ENCODE measurements around the gene LRTM1.

LRTM1 gene

DNA sequence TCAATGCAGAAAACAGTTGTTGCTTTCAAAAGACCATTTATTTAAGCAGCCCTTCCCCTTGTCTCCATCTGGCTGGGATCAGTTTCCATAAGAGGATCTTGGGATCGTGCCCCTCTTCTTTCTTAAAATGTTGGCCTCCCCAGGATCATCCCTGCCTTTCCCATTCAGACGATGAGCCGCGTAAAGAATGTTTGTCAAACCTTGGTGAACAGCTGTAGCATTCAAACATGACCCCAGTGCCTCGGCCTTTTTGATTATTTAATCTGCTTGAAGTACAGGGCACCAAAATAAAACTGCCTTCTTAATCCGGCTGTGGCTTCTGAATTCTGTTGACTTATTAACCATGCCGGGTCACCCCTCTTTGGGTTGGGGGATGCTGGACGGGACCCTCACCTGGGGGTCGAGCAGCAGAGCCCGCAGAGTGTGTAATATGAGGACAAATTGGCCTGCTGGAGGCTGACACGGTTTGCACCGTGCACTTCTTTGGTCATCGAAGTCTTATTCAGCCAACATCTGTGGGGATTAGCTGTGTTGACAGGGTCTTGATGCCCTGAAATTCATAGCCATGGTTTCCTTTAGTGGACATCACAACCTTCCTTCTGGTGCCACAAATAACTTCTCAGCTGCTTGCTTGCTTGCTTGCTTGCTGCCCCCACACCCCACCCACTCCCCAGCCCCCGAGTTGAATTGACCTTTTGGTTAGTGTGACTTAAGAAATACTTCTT, at the start of gene LRTM1:
Gene LRTM1, minus strand, starts transcription at position 14 of the 725 bp plus-strand sequence. CDS start 148 bp downstream, outside the sequence.
- no peak for DNase-seq

DNA sequence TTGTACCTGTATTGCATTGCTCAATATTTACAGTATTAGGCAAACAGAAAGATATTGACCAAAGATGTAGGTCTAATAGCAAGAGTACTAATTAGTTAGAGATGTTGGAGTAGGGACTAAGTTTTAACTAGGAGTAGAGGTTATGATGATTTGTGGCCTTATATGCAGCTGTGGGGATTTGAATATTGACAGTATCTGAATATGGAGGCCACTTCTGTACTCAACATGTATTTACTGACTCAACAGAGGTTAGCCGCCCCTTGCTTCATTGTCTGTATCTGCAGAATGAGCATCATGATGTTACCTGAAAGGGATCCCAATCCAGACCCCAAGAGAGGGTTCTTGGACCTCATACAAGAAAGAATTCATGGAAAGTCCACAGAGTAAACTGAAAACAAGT, 49.6 kb upstream of the LRTM1 start:
- no peak for DNase-seq

DNA sequence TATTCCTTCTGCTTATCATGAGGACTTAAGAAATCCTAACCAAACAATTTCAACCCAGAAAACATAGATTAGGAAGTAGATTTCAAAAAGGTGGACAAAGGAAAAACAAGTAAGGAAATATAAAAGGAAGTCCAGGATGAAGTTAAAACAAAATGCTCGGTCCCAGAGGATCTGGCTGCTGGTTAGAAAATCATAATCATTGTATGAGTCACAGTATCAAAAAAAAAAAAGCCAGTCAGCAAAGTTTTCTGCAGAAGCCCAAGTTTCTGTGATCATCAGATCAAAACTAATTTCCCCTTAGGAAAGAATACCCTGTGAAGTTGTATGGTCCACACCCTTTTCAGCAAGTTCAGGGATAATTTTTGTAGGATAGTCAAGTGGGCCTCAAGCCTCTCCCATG, 43.0 kb upstream of the LRTM1 start:
- DNase-seq = no peak

DNA sequence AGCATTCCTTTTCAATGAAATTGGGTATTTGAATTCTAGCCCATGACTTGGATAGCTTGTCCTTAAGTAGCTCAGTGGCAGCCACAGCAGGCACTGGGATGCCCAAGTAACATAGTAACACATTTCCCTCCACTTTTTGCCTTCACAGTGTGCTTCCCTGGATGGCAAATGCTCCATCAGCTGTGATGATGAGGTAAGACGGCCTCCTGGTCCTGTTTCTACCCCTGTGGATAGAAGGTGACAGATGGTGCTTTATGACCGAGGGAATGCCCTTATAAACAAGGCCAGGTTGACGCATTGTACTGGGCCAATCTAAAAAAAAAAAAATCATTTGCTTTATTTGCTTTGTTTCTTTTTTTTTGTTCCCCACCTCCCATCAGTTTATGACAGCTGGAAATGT, 41.8 kb upstream of the LRTM1 start:
- DNase-seq = no peak

DNA sequence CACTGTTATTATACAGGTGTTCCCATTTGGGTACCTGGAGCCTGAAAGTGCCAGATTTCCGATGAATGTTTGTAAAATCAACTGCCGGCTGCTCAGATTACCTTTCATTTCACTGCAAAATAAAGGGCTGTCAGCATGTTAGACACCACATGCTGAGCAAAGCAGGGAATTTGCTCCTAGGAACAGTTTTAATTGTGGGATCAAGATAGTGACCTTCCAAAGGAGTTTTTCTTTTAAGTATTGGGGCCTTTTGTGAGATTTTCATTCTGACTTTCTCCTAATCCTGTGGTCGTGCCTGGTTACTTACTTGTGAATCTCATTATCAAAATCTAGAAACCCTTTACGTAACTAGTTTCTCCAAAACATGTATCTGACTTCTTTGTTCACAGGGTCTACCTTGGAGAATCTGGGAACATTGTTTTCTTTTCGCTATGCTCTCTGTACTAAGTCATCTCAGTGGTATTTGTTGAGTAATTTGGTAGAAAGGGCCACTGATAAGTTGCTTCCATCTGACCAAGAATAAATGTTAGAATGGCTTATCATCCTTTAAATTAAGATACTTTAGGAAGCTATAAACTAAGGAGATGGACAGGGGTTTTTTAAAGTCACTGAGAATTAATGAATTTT, 40.8 kb upstream of the LRTM1 start:
- DNase-seq = no peak

DNA sequence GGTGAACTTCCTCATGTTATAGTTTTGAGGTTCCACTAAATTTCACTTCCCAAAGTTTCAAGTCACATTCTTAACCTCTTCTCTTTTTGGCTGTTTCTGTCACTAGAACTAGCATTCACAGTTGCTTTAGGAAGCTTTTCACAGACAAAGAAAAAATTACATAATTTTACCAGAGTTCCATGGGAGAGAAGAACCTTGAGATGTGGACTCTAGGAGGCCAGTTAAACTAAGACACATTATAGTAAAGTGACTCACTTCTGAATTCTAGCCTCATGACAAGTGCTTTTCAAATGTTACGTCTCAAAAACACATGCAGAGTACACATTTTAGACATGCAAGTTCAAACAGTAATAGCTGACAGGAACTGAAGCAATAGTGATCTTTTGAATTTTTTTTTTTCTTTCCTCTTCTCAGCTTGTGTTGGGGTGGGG, 39.9 kb upstream of the LRTM1 start:
- DNase-seq = no peak

DNA sequence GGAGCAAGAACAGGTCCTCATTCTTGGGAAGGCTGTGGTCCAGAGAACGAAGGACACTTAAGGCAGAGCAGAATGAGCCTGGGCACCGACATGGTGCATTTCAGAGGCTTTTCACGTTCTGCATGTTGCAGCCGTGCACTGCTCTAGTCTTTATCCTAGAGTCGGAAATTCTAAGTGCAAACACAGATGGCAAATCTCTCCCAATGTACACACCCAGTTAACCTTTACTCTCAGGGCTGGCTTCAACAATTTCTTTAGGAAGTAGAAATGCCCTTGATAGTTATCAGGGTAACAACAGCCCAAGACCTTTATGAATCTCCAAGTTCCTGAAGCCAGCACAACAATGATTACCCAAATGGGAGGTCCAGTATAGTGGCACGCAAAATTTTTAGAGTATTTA, 39.1 kb upstream of the LRTM1 start:
- DNase-seq = no peak

DNA sequence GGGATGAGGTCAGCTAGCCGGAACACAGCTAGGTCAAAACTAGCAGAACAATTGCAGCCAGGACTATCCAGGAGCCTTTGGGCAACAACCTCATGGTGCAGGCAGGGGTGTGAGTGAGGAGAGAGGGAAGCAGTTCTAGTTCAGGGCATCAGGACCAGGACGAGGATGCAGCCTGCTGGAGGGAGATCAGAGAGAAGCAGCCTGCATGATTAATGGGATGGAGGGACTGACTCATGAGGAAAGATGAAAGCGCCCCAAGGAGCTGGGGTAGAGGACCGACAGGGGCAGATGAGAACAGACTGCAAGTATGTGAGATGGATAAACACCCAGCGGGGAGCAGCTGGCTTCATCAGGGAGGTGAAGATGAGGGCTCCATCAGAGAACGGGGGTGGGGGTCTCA, 37.9 kb upstream of the LRTM1 start:
- no peak for DNase-seq

DNA sequence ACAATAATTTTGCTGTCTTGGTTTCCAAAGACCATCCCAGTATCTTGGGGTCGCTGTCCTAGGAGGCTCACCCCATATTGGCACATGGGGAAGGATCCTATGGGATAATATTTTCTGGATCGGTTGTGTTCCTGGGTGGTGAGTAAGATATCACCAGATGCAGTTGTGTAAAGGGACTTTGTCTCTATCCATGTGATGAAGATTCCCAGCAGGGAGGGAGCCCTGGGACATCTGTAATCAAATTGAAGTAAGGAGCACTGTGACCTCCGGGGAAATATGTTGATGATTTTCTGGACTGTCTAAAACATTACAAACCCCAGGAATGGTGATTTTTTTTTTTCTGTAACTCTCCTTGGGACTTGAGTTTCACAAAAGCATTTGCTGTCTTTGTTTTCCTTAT, 36.2 kb upstream of the LRTM1 start:
- no peak for DNase-seq

DNA sequence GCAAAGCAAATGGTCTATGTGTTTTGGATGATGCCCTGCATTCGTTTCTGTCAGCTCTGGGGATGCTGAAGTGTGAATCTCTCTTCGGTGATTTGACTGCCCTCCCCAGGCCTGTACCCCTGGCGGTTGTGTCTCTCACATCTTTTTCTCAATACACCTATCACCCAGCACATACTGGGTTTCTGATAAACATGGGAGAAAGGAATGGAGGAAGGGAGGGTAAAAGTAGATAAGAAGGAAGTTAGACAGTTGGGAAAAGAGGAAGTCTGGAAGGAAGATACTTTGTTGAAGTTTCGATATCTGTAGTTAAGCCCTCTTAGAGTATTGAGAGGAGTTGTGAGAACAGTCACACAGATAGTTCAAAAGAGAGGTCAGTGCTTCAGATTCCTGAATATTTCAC, 35.8 kb upstream of the LRTM1 start:
- no peak for DNase-seq

DNA sequence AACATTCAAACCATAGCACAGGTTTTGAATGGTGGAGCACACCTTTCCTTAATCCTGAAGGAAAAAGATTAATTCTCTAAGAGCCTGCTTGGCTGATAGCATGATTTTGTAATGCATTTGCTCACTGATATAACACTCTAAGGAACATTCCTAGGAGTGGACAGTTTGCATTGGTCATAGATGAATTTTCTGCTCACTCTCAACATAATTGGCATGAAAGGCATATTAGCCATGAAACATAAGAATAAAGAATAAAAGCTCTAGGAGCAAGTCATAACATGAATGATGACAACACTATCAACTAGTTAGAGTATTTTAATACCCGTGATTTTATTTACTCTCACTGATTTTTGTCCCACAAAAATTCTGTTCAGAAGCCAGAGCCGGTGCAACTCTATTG, 34.3 kb upstream of the LRTM1 start:
- no peak for DNase-seq

DNA sequence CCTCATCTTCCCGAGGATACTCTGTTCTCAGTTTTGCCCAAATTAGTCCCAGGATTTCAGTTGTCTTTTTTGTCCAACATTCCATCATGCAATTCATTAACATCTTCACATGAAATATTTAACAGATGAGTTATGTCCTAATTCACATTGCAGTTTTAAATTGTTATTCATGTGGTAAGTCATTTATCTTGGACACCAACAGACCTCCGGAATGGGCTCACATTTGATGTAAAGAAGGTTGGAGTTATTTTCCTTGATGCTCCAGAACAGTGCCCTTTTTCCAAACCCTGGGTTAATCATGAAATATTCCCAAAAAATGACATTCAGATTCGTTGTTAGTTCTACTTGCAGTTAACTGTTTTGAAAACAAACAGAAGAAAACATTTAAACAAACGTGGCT, 32.8 kb upstream of the LRTM1 start:
- DNase-seq = no peak

DNA sequence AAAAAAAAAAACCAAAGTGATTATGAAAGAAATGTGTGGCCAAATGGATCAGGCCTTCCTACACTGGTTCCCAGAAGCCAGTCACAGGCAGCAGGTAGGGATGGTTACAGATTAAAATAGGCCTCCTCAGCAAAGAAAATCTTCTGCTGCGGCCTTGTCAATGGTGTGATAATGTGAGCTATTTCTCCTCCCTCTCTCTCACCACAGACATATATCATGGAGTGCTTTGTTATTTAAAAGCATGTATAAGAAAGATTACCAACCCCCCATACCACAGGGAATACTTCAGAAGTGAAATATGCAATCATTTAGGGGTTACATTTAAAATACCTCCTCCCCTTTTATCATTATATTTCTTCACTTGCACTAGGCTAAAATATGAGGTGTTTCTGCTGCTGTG, 32.2 kb upstream of the LRTM1 start:
- DNase-seq = no peak

DNA sequence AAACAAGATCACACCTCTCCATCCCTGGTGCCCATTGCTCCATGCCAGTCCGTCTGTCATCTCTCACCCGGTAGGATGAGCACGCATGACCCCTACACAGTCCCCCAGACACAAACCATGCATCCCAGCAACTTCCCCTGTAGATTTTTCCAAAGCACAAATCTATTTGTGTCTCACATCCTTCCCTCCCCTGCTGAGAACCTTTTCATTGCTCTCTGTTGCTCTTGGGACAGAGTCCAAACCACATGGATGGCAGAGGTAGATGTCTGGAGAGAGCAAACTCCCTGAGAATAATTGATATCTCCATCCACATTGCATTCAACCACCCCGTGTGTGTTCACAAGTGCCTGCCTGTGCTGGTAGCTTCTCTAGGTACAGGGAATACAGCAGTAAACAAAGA, 29.9 kb upstream of the LRTM1 start:
- DNase-seq = no peak

DNA sequence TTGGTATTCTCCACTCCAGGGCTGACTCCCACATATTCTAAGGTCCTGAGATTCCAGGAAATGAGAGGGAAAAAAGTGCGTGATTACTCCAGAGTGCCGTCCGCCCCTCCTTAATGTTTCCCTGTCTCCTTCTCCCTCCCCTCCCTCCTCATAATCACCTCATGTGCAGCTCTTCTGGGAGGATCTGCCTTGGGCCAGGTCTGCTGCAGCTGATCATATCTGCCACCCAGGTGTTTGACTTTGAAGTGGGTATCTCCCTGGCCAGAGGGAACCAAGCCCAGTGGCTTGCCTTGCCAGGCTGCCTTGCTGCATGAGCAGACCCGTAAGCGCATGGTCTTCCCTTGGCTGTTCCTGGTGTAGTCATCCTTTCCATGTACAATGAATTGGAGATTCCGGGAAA, 28.1 kb upstream of the LRTM1 start:
- no peak for DNase-seq

DNA sequence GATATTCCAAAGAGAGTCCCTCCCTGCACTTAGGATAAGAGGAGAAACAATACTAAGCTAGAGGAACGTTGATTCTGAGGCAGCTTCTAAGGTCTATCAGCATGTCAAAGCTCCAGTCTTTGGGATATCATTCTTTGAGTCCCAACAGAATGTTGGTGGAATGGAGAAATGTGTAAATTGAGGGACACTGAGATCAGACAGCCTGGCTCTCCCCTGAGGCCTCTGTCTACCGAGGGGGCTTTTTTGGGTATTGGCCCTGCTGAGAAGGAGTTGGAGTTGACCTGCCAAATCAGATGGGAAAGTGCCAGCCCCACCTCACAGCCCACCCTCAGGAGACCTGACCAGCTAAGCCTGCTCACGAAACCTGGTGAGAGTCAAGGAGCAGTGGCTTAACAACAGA, 27.6 kb upstream of the LRTM1 start:
- DNase-seq = no peak

DNA sequence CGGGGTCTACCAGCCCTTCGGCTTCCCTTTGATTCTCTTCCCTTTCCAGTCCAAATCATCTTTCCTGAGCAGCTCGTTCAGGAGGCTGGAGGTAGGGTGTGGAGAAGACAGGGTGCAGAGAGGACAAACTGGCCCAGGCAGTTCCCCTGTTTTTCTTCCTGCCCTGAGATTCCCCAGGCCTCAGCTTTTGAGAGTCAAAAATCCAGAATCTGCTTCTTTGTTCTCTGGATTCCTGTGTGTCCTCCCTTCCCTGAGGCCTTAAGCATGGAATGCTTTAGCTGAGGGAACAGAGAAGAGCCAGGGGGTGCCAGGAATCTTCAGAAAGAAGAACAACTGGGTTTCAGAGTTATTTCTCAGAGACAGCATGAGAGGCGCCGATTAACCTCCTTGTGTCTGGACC, 26.7 kb upstream of the LRTM1 start:
- DNase-seq = no peak

DNA sequence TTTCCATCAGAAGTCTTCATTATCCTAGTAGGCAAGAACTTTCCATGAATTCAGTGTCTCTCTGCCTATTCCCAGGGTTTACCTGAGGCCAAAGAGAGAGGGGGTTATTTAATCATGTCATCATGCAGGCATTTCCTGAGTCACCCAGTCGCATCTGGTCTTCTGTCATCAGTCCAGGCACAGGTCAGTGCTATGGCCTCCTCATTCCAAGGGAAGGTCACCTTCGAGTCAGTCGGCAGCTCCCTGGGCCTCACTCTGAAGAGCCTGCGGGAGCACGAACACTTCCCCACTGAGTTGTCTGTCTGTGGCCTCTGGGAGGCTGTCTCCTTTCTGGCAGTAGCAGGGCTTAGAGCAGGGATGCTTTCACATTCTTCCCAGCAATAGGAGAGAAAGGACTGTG, 26.2 kb upstream of the LRTM1 start:
- DNase-seq = no peak

DNA sequence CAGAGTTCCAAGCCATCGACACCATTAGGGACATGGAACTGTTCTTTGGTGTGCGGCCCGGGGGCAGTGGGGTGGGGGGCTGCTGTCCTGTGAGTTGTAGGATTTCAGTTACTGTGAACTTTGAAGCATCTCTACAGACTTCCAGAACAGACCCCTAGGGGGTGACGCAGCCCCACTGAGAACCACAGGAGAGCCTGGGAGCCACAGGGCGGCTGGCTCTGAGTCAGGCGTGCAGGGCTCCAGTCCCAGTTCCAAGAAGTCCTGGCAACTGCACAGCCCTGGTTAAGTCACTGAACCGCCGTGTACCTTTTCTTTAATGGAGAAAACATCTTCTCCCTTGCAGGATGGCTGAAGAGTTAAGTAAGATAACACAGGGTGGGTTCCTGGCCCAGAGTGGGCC, 23.5 kb upstream of the LRTM1 start:
- no peak for DNase-seq

DNA sequence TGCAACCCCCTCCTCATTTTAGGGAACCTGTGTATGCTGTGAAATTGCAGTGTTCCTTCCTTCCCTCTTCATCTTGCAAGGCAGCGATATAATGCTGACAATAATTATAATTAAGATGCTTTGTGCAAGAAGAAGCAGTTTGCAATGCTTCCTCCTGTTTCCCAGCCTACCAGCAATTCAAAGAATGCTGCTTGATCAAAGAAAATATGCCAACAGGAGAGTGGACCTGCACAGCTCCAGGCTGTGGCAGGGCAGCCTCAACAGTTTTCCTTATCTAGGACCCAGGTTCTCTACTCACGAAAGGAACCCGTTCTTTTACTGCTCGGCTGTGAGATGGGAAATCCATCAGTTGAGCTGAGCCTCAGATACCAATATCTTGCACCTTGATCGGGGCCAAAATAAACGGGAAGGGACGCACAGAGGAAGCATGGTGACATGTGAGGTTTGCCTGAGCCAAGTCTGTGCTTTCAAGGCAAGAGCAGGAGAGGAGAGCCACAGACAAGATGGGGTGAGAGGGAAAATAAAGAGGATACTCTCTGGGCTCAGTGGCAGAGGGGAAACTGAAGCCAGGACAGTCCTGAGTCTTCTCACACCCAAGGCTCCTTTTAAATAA, 22.6 kb upstream of the LRTM1 start:
- no peak for DNase-seq

DNA sequence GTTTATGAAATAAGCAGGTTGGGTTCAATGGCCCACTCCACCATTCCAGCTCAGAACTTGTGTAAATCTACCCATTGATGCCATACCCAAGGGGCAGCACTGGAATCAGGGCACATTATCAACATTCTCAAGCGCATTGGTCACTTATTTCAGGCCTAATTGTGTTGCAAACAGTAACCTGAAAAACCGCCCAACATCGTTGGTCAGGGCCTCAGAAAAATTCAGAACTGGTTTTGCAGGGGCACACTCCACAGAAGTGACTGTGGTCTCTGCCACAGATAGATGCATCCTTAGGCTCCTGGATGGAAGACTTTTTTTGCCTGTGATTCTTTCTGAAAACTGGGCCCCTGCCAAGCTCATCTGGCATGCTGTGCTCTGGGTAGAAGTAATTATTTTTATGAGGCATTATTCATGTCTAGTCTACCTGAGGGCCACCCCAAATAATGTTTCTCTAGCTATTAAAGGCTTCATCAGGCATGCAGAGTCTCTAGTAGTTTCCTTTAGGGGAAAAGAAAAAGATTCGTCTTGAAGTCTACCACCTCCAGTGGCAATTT, 21.7 kb upstream of the LRTM1 start:
- no peak for DNase-seq

DNA sequence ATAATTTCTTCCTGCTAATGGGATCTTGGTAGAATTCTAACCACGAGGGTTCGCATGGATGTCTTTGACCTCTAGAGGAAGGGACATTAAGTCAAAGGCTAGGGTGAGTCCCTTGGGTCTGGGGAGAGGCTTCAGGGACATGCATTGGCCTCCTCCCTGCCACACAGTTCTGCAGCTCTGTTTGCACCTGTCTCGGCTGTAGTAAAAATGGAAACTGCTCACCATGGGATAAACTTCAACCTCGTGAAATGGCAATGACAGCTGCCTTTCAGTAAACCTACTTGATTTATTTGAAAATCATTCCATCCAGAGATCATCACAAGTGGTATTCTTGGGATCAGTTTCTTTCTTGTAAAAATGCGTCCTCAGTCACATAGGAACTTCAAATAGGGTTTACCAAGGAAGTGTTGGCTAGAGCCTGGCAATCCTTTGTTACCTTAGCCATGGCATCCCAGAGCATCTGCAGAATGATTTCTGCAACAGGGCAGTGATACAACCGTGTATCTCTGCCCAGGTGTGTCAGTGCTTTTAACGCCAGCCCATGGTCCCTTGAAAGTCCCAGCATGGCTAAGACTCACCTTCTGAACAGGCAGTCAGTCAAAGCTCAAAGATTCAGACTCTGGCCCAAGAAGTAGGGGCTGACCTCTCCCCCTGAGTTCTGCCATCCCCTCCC, 14.0 kb upstream of the LRTM1 start:
- no peak for DNase-seq

DNA sequence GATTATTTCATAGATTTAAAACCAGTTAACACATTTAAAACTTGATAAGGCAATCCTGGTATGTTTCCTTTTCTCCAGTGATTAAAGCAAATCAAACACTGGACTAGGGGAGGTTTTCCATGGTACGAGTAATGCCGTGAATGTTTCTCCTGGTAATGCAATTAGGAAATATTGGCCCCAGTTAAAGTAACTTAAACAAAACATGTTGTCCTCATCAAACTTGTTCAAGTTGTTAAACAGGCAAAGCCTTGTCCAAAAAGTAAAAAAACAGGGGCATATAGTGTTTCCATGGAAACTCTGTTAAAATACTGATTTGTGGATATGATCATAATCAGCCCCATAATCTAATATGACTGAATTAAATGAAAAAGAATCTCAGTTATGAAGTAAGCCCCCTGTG, 13.1 kb upstream of the LRTM1 start:
- no peak for DNase-seq

Data from activated CD4-positive, alpha-beta T cell treated with anti-CD3 and anti-CD28 coated beads, Interleukin-2, amount 50 U/mL, for 1 hour (primary cell).